RWPE1 (cell line): ENCODE results near the gene ZNF236.
"Not testable (repeated sequence)": the region's sequence is repeated elsewhere in the genome, so short reads cannot be mapped to it uniquely, and the experiment has no call there.

Source experiments
- CTCF ChIA-PET: fragments of 350-600 bp; sonication (Branson Sonifier 250); formaldehyde crosslinking; extraction: SDS; loops from one replicate; lab custom pipeline; 2021; lab: Yijun Ruan, JAX
- POLR2A ChIA-PET: fragments of 400-600 bp; formaldehyde crosslinking; extraction: SDS; loops from one replicate; lab custom pipeline; 2020; ENCODE audit warnings: antibody characterized with exemption; ENCODE audit not compliant: low non-redundant PET; lab: Yijun Ruan, JAX
- DNase-seq: peaks from one replicate; pipeline ENCODE4 v3.0.0; 2012; ENCODE audit warnings: low spot score
- H3K27ac ChIP-seq: fragments of 450-650 bp; 2 replicates; pipeline ENCODE4 v1.5.1; 2017
- TF ChIP-seq, protein P1 (sequence below): fragments of 450-650 bp; conservative IDR thresholded peaks from 2 replicates; pipeline ENCODE4 v1.5.1; 2017; ENCODE audit warnings: low read depth, mild to moderate bottlenecking

ZNF236 gene

DNA sequence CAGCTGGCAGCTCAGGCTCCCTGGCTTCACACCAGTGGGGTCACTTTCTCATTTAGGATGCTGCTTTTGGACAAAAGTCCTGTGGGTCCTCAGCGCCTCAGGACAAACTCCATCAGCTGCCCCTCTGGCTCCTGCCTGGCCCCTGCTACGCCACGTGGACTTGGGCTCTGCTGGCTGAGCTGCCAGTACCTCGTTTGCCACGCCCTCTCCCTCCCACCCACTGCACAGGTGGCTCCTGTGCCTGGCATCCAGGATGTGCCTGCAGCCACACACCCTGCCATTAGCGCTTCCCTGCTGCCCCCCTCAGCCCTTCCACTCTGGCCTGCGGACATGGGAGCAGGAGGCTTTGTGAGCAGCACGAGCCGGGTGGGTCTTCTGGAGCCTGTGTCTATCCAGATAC, 118.9 kb downstream of the ZNF236 start:
- no peak for DNase-seq
- ChIA-PET CTCF (no interaction called here), POLR2A (no interaction called here)
- H3K27ac ChIP-seq: no peak overlapping the region
- TF ChIP-seq, protein P1, sequence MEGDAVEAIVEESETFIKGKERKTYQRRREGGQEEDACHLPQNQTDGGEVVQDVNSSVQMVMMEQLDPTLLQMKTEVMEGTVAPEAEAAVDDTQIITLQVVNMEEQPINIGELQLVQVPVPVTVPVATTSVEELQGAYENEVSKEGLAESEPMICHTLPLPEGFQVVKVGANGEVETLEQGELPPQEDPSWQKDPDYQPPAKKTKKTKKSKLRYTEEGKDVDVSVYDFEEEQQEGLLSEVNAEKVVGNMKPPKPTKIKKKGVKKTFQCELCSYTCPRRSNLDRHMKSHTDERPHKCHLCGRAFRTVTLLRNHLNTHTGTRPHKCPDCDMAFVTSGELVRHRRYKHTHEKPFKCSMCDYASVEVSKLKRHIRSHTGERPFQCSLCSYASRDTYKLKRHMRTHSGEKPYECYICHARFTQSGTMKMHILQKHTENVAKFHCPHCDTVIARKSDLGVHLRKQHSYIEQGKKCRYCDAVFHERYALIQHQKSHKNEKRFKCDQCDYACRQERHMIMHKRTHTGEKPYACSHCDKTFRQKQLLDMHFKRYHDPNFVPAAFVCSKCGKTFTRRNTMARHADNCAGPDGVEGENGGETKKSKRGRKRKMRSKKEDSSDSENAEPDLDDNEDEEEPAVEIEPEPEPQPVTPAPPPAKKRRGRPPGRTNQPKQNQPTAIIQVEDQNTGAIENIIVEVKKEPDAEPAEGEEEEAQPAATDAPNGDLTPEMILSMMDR: no peak

DNA sequence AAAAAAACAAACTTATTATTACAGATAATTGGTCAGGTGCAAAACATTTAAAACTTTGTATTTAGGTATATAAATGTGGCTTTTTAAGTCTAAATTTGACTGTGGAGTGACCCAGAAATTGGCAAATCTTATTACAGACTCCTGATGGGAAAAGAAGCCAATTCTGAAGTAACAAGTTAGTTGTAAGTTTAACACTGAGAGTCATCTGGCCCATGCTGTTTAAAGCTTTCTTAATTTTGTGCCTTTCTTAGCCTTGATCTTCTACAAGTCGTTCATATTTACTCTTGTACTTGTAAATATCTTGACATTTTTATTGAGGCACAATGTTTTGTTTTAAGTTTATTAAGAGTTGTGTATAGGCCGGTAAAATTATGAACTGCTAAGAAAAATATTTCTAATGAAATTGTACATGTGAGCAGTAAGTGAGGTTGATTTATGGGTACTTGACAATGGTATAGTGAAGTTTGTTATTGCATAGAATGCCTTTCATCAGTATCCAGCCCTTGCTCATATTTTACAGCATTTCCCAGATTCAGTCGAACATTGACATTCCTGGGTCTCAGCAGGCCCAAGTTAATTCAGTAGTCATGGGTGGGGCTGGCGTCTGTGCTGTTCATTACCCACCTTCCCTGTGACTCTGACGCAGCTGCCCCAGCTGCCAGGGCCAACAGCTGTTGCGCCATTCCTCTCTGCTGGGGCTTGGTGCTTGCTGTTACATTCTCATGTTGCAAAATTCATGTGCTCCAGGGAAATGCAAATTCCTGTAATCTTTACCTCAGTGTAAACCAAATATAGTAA, 121.4 kb downstream of the ZNF236 start:
- TF ChIP-seq, protein P1: no peak
- H3K27ac ChIP-seq: peak overlapping the region; percentile 60
- ChIA-PET CTCF (interaction anchor here (0.6 to 0.7 kb wide), 2 partner anchors 21 to 56 kb away, joined by 3 read pairs; no protein-coding TSS in a partner anchor), POLR2A (no interaction called here)
- DNase-seq: no peak

DNA sequence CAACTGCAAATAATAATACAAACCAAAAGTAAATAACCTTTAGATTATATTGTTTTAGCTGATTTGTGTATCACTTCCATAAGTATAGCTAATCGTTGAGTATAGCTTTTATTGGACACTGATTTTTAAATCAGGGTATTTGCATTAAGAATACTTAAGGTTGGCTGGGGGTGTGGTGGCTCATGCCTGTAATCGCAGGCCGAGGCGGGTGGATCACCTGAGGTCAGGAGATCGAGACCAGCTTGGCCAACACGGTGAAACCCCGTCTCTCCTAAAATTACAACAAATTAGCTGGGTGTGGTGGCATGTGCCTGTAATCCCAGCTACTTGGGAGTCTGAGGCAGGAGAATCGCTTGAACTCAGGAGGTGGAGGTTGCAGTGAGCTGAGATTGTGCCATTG, 122.0 kb downstream of the ZNF236 start:
- POLR2A ChIA-PET, DNase-seq: not testable (repeated sequence)
- H3K27ac ChIP-seq: peak overlapping the region; percentile 60
- CTCF ChIA-PET: interaction anchor here (0.6 kb wide), 1 partner anchor 55 kb away, joined by 3 read pairs; no protein-coding TSS in a partner anchor

DNA sequence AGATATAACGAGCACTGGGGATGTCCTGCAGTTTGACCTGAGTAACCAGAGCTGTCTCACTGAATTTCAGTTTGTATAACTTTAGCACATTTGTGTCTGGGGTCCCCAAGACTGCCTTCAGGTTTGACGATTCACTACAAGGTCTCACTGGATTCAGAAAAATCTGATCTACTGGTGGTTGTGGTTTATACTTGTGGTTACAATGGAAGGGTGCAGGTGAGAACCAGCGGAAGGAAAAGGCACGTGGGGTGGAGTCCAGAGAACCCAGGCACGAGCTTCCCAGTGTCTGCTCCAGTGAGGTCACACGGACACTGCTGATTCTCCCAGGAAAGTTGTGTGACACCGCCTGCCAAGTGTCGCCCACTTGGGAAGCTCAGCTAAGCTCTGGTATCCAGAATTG, 126.0 kb downstream of the ZNF236 start:
- TF ChIP-seq, protein P1: no peak
- CTCF ChIA-PET: no interaction called here
- DNase-seq: no peak
- H3K27ac ChIP-seq: no peak overlapping the region
- POLR2A ChIA-PET: no interaction called here

DNA sequence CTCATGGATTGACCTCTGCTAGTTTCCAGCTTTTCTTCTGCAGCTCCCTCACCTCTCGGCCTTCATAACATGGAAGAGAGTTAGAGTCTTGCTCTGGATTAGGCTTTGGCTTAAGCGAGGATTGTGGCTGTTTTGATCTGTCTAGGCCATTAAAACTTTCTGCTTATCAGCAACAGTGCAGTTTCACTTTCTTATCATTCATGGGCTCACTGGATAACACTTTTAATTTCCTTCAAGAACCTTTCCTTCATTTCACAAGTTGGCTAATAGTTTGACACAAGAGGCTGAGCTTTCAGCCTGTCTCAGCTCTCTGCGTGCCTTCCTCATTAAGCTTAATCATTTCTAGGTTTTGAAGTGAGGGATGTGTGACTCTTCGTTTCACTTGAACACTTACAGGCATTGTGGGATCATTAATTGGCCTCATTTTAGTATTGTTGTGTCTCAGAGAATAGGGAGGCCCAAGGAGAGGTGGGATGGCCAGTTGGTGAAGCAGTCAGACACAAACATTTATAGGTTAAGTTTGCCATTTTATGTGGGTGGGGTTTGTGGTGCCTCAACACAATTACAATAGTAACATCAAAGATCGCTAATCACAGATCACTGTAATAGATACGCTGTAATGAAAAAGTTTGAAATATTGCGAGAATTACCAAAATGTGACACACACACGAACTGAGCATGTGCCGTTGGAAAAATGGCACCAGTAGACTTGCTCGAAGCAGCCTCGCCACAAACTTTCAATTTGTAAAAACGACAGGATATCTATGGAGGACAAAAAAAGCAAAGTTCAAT, 129.3 kb downstream of the ZNF236 start:
- ChIA-PET POLR2A (no interaction called here), CTCF (no interaction called here)
- TF ChIP-seq, protein P1: no peak

DNA sequence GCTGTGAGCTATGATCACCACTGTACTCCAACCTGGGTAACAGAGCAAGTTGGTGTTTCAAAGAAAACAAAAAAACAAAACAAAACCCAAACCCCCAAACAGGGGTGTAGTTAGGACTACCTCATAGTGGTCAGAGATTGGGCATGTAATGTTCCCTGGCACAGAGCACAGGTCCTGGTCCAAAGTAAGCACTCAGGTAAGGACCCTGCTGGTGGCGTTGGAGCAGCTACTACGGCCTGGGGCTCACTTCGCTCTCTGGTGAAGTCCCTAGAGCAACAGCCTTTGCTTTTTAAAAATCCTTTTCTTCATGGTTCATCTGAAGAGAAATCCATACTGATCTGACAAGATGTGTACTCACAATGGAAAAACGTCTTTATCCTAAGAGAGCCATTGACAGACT, 130.4 kb downstream of the ZNF236 start:
- DNase-seq: no peak
- ChIA-PET CTCF (no interaction called here), POLR2A (no interaction called here)
- TF ChIP-seq, protein P1: no peak
- no peak overlapping the region for H3K27ac ChIP-seq

More for the DNA sequence above, 129.3 kb downstream of the ZNF236 start:
- no peak overlapping the region for H3K27ac ChIP-seq
- DNase-seq: no peak
